Fibroblast of lung (primary cell): ENCODE data around the gene C3.

Source experiments
- CTCF ChIP-seq, 2 donors: IDR thresholded peaks in 1 of 2; conservative IDR thresholded peaks in 1 of 2; 1 replicate in 1 of 2; 2 replicates in 1 of 2; pipeline ENCODE4 v1.5.1; 2011 to 2012; ENCODE audit warnings: low read length in 2 of 2, control low read depth in 1 of 2, inconsistent platforms in 1 of 2, low read depth in 1 of 2, mild to moderate bottlenecking in 1 of 2
- EZH2 ChIP-seq: IDR thresholded peaks from 2 replicates; pipeline ENCODE4 v1.5.1; 2012; ENCODE audit warnings: low read length, control low read depth, mild to moderate bottlenecking; ENCODE audit errors: missing control alignments

GRCh38 chr19:6662702-6663101 lies 57.7 kb downstream of the C3 start:
- TF ChIP-seq CTCF (conservative IDR thresholded peaks at IDR 0.05 in 1 of 2, IDR thresholded peaks at IDR 0.05 in 1 of 2; ENCODE audit: low read depth in 1 of 2, low read length in 2 of 2): no peak
- no peak for TF ChIP-seq EZH2
